H1 (cell line): Measurements from ENCODE around the gene ZSCAN21. TPM values are rescaled to one million over a fixed set of nuclear protein-coding genes. Genes with fewer than 3 reads are reported as not detected.

Experiments
- CTCF ChIA-PET: fragments of 300-600 bp; sonication (Branson Sonifier 250); formaldehyde crosslinking; loops from one replicate; lab custom pipeline; 2021; ENCODE audit not compliant: partially characterized antibody; lab: Charles Lee
- POLR2A ChIA-PET: fragments of 300-600 bp; sonication (Branson Sonifier 250); formaldehyde crosslinking; loops from one replicate; lab custom pipeline; 2021; ENCODE audit warnings: inconsistent platforms; ENCODE audit not compliant: partially characterized antibody; lab: Charles Lee
- DNase-seq, 2 experiments: peaks; one replicate each; pipeline versions ENCODE4 v3.0.0 to v3.0.0-alpha.2; 2010 to 2022; ENCODE audit warnings: low spot score in 2 of 2, low read depth in 1 of 2, mixed read lengths in 1 of 2
- FAIRE-seq: peaks from 2 replicates; lab custom pipeline; 2011; peaks lifted over from hg19 to GRCh38; lab: Jason Lieb, UNC
- H2AFZ ChIP-seq: 2 replicates; pipeline ENCODE4 v1.8.1; 2012; ENCODE audit warnings: low read length, inconsistent platforms
- H2AK5ac ChIP-seq: 2 replicates; pipeline ENCODE4 v1.6.1; 2013; ENCODE audit warnings: low read depth, low read length
- H2BK120ac ChIP-seq: replicated peaks from 2 replicates; pipeline ENCODE3; 2013; ENCODE audit warnings: low read depth, low read length, inconsistent platforms
- H2BK12ac ChIP-seq: 2 replicates; pipeline ENCODE4 v1.6.1; 2013; ENCODE audit warnings: low read depth, low read length
- H2BK15ac ChIP-seq: 2 replicates; pipeline ENCODE4 v1.6.1; 2013; ENCODE audit warnings: low read length
- H2BK20ac ChIP-seq: 2 replicates; pipeline ENCODE4 v1.6.1; 2013; ENCODE audit warnings: low read length
- H2BK5ac ChIP-seq: 2 replicates; pipeline ENCODE4 v1.6.1; 2013; ENCODE audit warnings: low read depth, low read length
- H3K14ac ChIP-seq: 2 replicates; pipeline ENCODE4 v1.6.1; 2013; ENCODE audit warnings: inconsistent platforms; ENCODE audit not compliant: insufficient read length
- H3K18ac ChIP-seq: 2 replicates; pipeline ENCODE4 v1.6.1; 2013; ENCODE audit warnings: low read length; ENCODE audit errors: extremely low read depth
- H3K23ac ChIP-seq: 2 replicates; pipeline ENCODE4 v1.6.1; 2013; ENCODE audit warnings: inconsistent platforms; ENCODE audit not compliant: insufficient read length
- H3K23me2 ChIP-seq: 2 replicates; pipeline ENCODE4 v1.6.1; 2013; ENCODE audit warnings: low read depth, low read length
- H3K27ac ChIP-seq: 2 replicates; pipeline ENCODE4 v1.6.1; 2011; ENCODE audit warnings: low read depth, low read length, inconsistent platforms
- H3K27me3 ChIP-seq, 4 experiments: replicated peaks in 1 of 4; 1 replicate in 1 of 4; 2 replicates in 3 of 4; pipeline versions ENCODE4 v1.6.1 to v1.8.1; 2011 to 2013; ENCODE audit warnings: low read length in 3 of 4, mild to moderate bottlenecking in 3 of 4, inconsistent platforms in 2 of 4, mixed read lengths in 2 of 4, moderate library complexity in 1 of 4; ENCODE audit not compliant: control insufficient read depth in 3 of 4, insufficient read depth in 3 of 4; ENCODE audit errors: extremely low read depth in 1 of 4
- H3K36me3 ChIP-seq, 4 experiments: 2 replicates each; pipeline versions ENCODE4 v1.6.1 to v1.8.1; 2011 to 2013; ENCODE audit warnings: mild to moderate bottlenecking in 4 of 4, low read length in 3 of 4, moderate library complexity in 2 of 4, control low read depth in 1 of 4, inconsistent platforms in 1 of 4; ENCODE audit not compliant: insufficient read depth in 4 of 4, control insufficient read depth in 2 of 4
- H3K4ac ChIP-seq: replicated peaks from 2 replicates; pipeline ENCODE3; 2013; ENCODE audit warnings: low read length, low read depth, mixed read lengths, inconsistent platforms; ENCODE audit not compliant: insufficient read length
- H3K4me1 ChIP-seq, 4 experiments: replicated peaks in 1 of 4; 1 replicate in 1 of 4; 2 replicates in 3 of 4; pipeline versions ENCODE4 v1.6.1 to v1.8.1; 2011 to 2013; ENCODE audit warnings: low read length in 3 of 4, inconsistent platforms in 2 of 4, mixed read lengths in 1 of 4; ENCODE audit not compliant: insufficient read depth in 4 of 4, control insufficient read depth in 3 of 4
- H3K4me2 ChIP-seq, 2 experiments: 2 replicates each; pipeline versions ENCODE4 v1.6.1 to v1.8.1; 2011 to 2013; ENCODE audit warnings: low read depth in 2 of 2, low read length in 2 of 2, control low read depth in 1 of 2, inconsistent platforms in 1 of 2, mild to moderate bottlenecking in 1 of 2; ENCODE audit not compliant: insufficient read depth in 1 of 2
- H3K4me3 ChIP-seq, 4 experiments: fragments of 200-600, 300-600 bp in 1 of 4; sonication (generic), shearing (Covaris generic), sonication (Bioruptor Twin) in 1 of 4; 2 replicates each; pipeline versions ENCODE4 v1.5.1 to v1.8.1; 2011 to 2016; ENCODE audit warnings: low read length in 4 of 4, low read depth in 3 of 4, control low read depth in 2 of 4, inconsistent platforms in 2 of 4, mild to moderate bottlenecking in 2 of 4, mixed read lengths in 1 of 4, moderate library complexity in 1 of 4; ENCODE audit not compliant: insufficient read depth in 2 of 4; ENCODE audit errors: extremely low read depth in 1 of 4
- H3K56ac ChIP-seq: replicated peaks from 2 replicates; pipeline ENCODE3; 2013; ENCODE audit warnings: low read depth, mild to moderate bottlenecking, mixed read lengths, low read length, inconsistent platforms; ENCODE audit not compliant: insufficient read length
- H3K79me1 ChIP-seq: 2 replicates; pipeline ENCODE4 v1.6.1; 2013; ENCODE audit warnings: low read depth, low read length, control low read depth
- H3K79me2 ChIP-seq, 2 experiments: 2 replicates each; pipeline versions ENCODE4 v1.6.1 to v1.8.1; 2012 to 2013; ENCODE audit warnings: low read length in 2 of 2, mild to moderate bottlenecking in 2 of 2, inconsistent platforms in 1 of 2; ENCODE audit not compliant: insufficient read depth in 2 of 2, control insufficient read depth in 1 of 2
- H3K9ac ChIP-seq, 4 experiments: replicated peaks in 1 of 4; 1 replicate in 1 of 4; 2 replicates in 3 of 4; pipeline versions ENCODE4 v1.6.1 to v1.8.1; 2011 to 2013; ENCODE audit warnings: low read depth in 3 of 4, low read length in 3 of 4, control low read depth in 2 of 4, mild to moderate bottlenecking in 2 of 4, moderate library complexity in 2 of 4, inconsistent platforms in 1 of 4; ENCODE audit errors: extremely low read depth in 1 of 4
- H3K9me3 ChIP-seq, 2 experiments: 2 replicates each; pipeline versions ENCODE4 v1.6.1 to v1.8.1; 2012 to 2013; ENCODE audit warnings: mild to moderate bottlenecking in 2 of 2, moderate library complexity in 2 of 2, control low read depth in 1 of 2, inconsistent platforms in 1 of 2, low read depth in 1 of 2, low read length in 1 of 2, mixed read lengths in 1 of 2; ENCODE audit not compliant: insufficient read depth in 2 of 2
- H4K20me1 ChIP-seq, 2 experiments: replicated peaks in 1 of 2; 2 replicates each; pipeline versions ENCODE3 to v1.8.1; 2011 to 2013; ENCODE audit warnings: inconsistent platforms in 2 of 2, low read length in 2 of 2, mild to moderate bottlenecking in 1 of 2; ENCODE audit not compliant: insufficient read depth in 2 of 2, control insufficient read depth in 1 of 2
- H4K5ac ChIP-seq: 2 replicates; pipeline ENCODE4 v1.6.1; 2013; ENCODE audit warnings: low read length, low read depth, mixed read lengths, inconsistent platforms; ENCODE audit not compliant: insufficient read length
- H4K8ac ChIP-seq: 2 replicates; pipeline ENCODE4 v1.8.0; 2013; ENCODE audit warnings: mild to moderate bottlenecking, moderate library complexity, low read length, inconsistent platforms; ENCODE audit not compliant: insufficient read depth; ENCODE audit errors: extremely low read depth
- H4K91ac ChIP-seq: replicated peaks from 2 replicates; pipeline ENCODE3; 2013; ENCODE audit warnings: low read length, mixed read lengths, inconsistent platforms; ENCODE audit not compliant: insufficient read length
- BCL11A ChIP-seq, 2 experiments: IDR thresholded peaks; one replicate each; pipeline ENCODE4 v1.6.1; 2011; ENCODE audit warnings: low read depth in 2 of 2, low read length in 2 of 2, mild to moderate bottlenecking in 2 of 2
- CBX5 ChIP-seq: fragments of 300-800, 300-1000 bp; sonication (generic); IDR thresholded peaks from 2 replicates; pipeline ENCODE4 v1.7.1; 2016; ENCODE audit warnings: antibody characterized with exemption, low read length, low read depth
- CTCF ChIP-seq, 3 experiments: IDR thresholded peaks; 1 replicate in 2 of 3; 2 replicates in 1 of 3; pipeline versions ENCODE4 v1.5.1 to v1.6.1; 2011; ENCODE audit warnings: low read length in 3 of 3, mild to moderate bottlenecking in 3 of 3, inconsistent platforms in 2 of 3, low read depth in 1 of 3, moderate library complexity in 1 of 3; ENCODE audit not compliant: insufficient read depth in 1 of 3; ENCODE audit errors: control extremely low read depth in 1 of 3
- EP300 ChIP-seq, 2 experiments: IDR thresholded peaks; 1 replicate in 1 of 2; 2 replicates in 1 of 2; pipeline ENCODE4 v1.6.1; 2011 to 2012; ENCODE audit warnings: low read depth in 2 of 2, low read length in 2 of 2, mild to moderate bottlenecking in 2 of 2, borderline replicate concordance in 1 of 2, inconsistent platforms in 1 of 2, moderate library complexity in 1 of 2
- FOSL1 ChIP-seq: IDR thresholded peaks from 2 replicates; pipeline ENCODE4 v1.6.1; 2011; ENCODE audit warnings: mild to moderate bottlenecking, low read depth, low read length, moderate library complexity; ENCODE audit not compliant: insufficient read depth
- GABPA ChIP-seq: IDR thresholded peaks from 2 replicates; pipeline ENCODE4 v1.6.1; 2011; ENCODE audit warnings: mild to moderate bottlenecking, low read length, moderate library complexity, borderline replicate concordance; ENCODE audit not compliant: insufficient read depth
- HDAC6 ChIP-seq: IDR thresholded peaks from one replicate; pipeline ENCODE4 v1.7.1; 2012; ENCODE audit warnings: low read depth, mild to moderate bottlenecking, inconsistent platforms, low read length, moderate library complexity
- MAX ChIP-seq: IDR thresholded peaks from 2 replicates; pipeline ENCODE4 v1.6.1; 2012; ENCODE audit warnings: inconsistent platforms
- POLR2AphosphoS5 ChIP-seq: IDR thresholded peaks from 2 replicates; pipeline ENCODE4 v1.6.1; 2011; ENCODE audit warnings: low read depth, low read length
- SIRT6 ChIP-seq: IDR thresholded peaks from one replicate; pipeline ENCODE4 v1.7.1; 2012; ENCODE audit warnings: low read length, inconsistent platforms
- WGBS, 2 experiments: shearing (Covaris generic) in 1 of 2; methylation state at CpG; one replicate each; pipeline versions ENCODE4 v1.1.6 to v1.1.7; 2013 to 2015; ENCODE audit warnings: low lambda C conversion rate in 2 of 2, mixed read lengths in 2 of 2, inconsistent platforms in 1 of 2, low coverage in 1 of 2, missing lambda C conversion rate in 1 of 2; ENCODE audit not compliant: insufficient replicate concordance in 2 of 2, insufficient coverage in 1 of 2, insufficient read length in 1 of 2; ENCODE audit errors: extremely low coverage in 1 of 2, missing lambda C conversion rate in 1 of 2; 5-methylcytosine and 5-hydroxymethylcytosine counted together
- polyA plus RNA-seq, 7 experiments: library from polyadenylated mRNA; depleted of rRNA in 3 of 7; stranded (reverse) in 5 of 7; unstranded in 2 of 7; fragments of >200 nt in 5 of 7; fragments of 200-250 nt in 2 of 7; gene quantifications; 1 replicate in 5 of 7; 2 replicates in 1 of 7; 4 replicates in 1 of 7; pipeline versions ENCODE4 v1.2.1 to v1.2.3, GENCODE V29; 2011 to 2013; ENCODE audit warnings: missing spikeins in 2 of 7, mixed read lengths in 2 of 7
- total RNA-seq: library from RNA; stranded (reverse); fragmentation: NEBNext Ultra II Directional; extraction: Animal tissue kit (Norgen Biotek cat#: 25700); gene quantifications from 2 replicates; pipeline ENCODE4 v1.2.1, GENCODE V29; 2021

The ZSCAN21 gene
- total and polyA plus RNA-seq, 2 of the 8 experiments (the other 6 are each of a cell fraction or from before 2014, with no cell fraction given), result 15.4 to 26.1 TPM

GRCh38 chr7:100079024-100079560 is 29.5 kb downstream of the ZSCAN21 start:
- Histone ChIP-seq H3K9ac (no peak overlapping the region), H3K4me3 (no peak overlapping the region), H2BK12ac (no peak overlapping the region), H4K91ac (no peak overlapping the region), H4K8ac (no peak overlapping the region), H2BK20ac (no peak overlapping the region), H3K27me3 (no peaks in the 10 kb centered on the region; a peak in 1 of 7 replicates), H3K23ac (no peak overlapping the region), H2BK120ac (no peak overlapping the region), H2BK5ac (no peak overlapping the region), H3K18ac (no peak overlapping the region), H3K56ac (no peak overlapping the region), H3K4me1 (peaks cover 0 to 9% (median 4%) of the 10 kb centered on the region in 4 experiments; a peak in 3 of 7 replicates), H3K9me3 (peaks cover 20 to 24% of the 10 kb centered on the region in 2 experiments), H2AK5ac (no peak overlapping the region; the same call in 1 of the 2 replicates), H3K79me2 (peaks cover 32 to 52% of the 10 kb centered on the region in 2 experiments), H3K79me1 (peaks cover 4% of the 10 kb centered on the region), H4K5ac (no peak overlapping the region), H4K20me1 (peaks cover 1 to 3% of the 10 kb centered on the region in 2 experiments), H3K27ac (no peak overlapping the region), H3K23me2 (peaks cover 6% of the 10 kb centered on the region; the same call in 1 of the 2 replicates), H3K4ac (no peak overlapping the region), H3K36me3 (peaks cover 38 to 60% (median 50%) of the 10 kb centered on the region in 4 experiments), H2AFZ (no peak overlapping the region), H2BK15ac (no peak overlapping the region), H3K14ac (no peak overlapping the region), H3K4me2 (no peak overlapping the region; a peak in 1 of 4 replicates)
- DNase-seq (no peak), FAIRE-seq (no peak)
- POLR2A ChIA-PET, result interaction anchor here (0.6 to 19.6 kb wide), 6 partner anchors 9 to 707 kb away, joined by 3 to 722 read pairs (median 116); partner anchors contain the start of genes AP4M1, MCM7 and ZSCAN21
- CTCF ChIA-PET, result interaction anchor here (0.8 to 1.3 kb wide), 3 partner anchors 10 to 57 kb away, joined by 3 read pairs; no protein-coding TSS in a partner anchor
- 87% methylated on average over 7 of the region's 7 CpGs; no CpG with 5 or more reads in 1 of the 2 experiments for WGBS, 2 experiments
- TF ChIP-seq BCL11A (IDR thresholded peaks at IDR 0.05; ENCODE audit: low read depth in 2 of 2, low read length in 2 of 2) (no peak), CBX5 (no peak), SIRT6 (no peak), EP300 (IDR thresholded peaks at IDR 0.05; ENCODE audit: borderline replicate concordance in 1 of 2, low read depth in 2 of 2, low read length in 2 of 2) (no peak), HDAC6 (no peak), FOSL1 (no peak), POLR2AphosphoS5 (peak; percentile 25), MAX (no peak), GABPA (no peak), CTCF (IDR thresholded peaks at IDR 0.05; ENCODE audit: control extremely low read depth in 1 of 3, insufficient read depth in 1 of 3, low read depth in 1 of 3, low read length in 3 of 3) (no peak)
